MM.1S (cell line): ENCODE data around the gene MRPL17.

Source experiments
- DNase-seq: peaks from one replicate; pipeline ENCODE4 v3.0.0-alpha.2; 2015
- H2AFZ ChIP-seq: fragments of 300-600 bp; sonication (generic); 2 replicates; pipeline ENCODE4 v1.6.0; 2016; ENCODE audit warnings: antibody characterized with exemption, low read length
- H3F3A ChIP-seq: fragments of 300-600 bp; sonication (generic); 2 replicates; pipeline ENCODE4 v1.6.1; 2016; ENCODE audit warnings: mild to moderate bottlenecking, antibody characterized with exemption, low read length, moderate library complexity, mixed read lengths; ENCODE audit not compliant: insufficient read depth
- H3K27ac ChIP-seq: fragments of 300-600 bp; sonication (generic); 2 replicates; pipeline ENCODE4 v1.5.1; 2016; ENCODE audit warnings: mild to moderate bottlenecking, low read length
- H3K27me3 ChIP-seq: fragments of 300-600 bp; sonication (generic); replicated peaks from 2 replicates; pipeline ENCODE4 v1.6.0; 2016; ENCODE audit warnings: low read length; ENCODE audit not compliant: insufficient read depth
- H3K36me3 ChIP-seq: fragments of 300-600 bp; sonication (generic); replicated peaks from 2 replicates; pipeline ENCODE4 v1.6.1; 2016; ENCODE audit warnings: mild to moderate bottlenecking, low read length, mixed read lengths; ENCODE audit not compliant: insufficient read depth
- H3K4me1 ChIP-seq: fragments of 300-600 bp; sonication (generic); 2 replicates; pipeline ENCODE4 v1.6.1; 2016; ENCODE audit warnings: low read length, mixed read lengths
- H3K4me2 ChIP-seq: fragments of 300-600 bp; sonication (generic); 2 replicates; pipeline ENCODE4 v1.6.0; 2016; ENCODE audit warnings: low read depth, low read length
- H3K4me3 ChIP-seq: fragments of 300-600 bp; sonication (generic); 2 replicates; pipeline ENCODE4 v1.5.1; 2016; ENCODE audit warnings: low read length, mixed read lengths
- H3K79me2 ChIP-seq: fragments of 300-600 bp; sonication (generic); 2 replicates; pipeline ENCODE4 v1.6.1; 2016; ENCODE audit warnings: mixed run types, low read length, mixed read lengths
- H3K9ac ChIP-seq: fragments of 300-600 bp; sonication (generic); 2 replicates; pipeline ENCODE4 v1.6.1; 2016; ENCODE audit warnings: low read length, mixed read lengths
- H3K9me2 ChIP-seq: fragments of 300-600 bp; sonication (generic); replicated peaks from 2 replicates; pipeline ENCODE4 v1.6.1; 2016; ENCODE audit warnings: mild to moderate bottlenecking, low read length, mixed read lengths; ENCODE audit not compliant: insufficient read depth
- H3K9me3 ChIP-seq: fragments of 300-600 bp; sonication (generic); replicated peaks from 2 replicates; pipeline ENCODE4 v1.6.1; 2016; ENCODE audit warnings: mild to moderate bottlenecking, low read length, mixed read lengths; ENCODE audit not compliant: insufficient read depth
- H4K20me1 ChIP-seq: fragments of 300-600 bp; sonication (generic); 2 replicates; pipeline ENCODE4 v1.6.1; 2016; ENCODE audit warnings: mild to moderate bottlenecking, low read length, moderate library complexity, mixed read lengths; ENCODE audit not compliant: insufficient read depth
- EZH2 ChIP-seq: fragments of 300-600 bp; sonication (generic); optimal IDR thresholded peaks from 2 replicates; pipeline ENCODE3; 2017; ENCODE audit warnings: low read depth, mild to moderate bottlenecking, antibody characterized with exemption, low read length, mixed read lengths
- EZH2phosphoT487 ChIP-seq: fragments of 300-600 bp; sonication (generic); IDR thresholded peaks from 2 replicates; pipeline ENCODE4 v1.6.1; 2018; ENCODE audit warnings: antibody characterized with exemption, low read length
- TF ChIP-seq, protein P1 (sequence below): fragments of 300-600 bp; sonication (generic); IDR thresholded peaks from 2 replicates; pipeline ENCODE4 v1.5.1; 2016; ENCODE audit warnings: antibody characterized with exemption, low read length, mixed read lengths

The MRPL17 gene

DNA sequence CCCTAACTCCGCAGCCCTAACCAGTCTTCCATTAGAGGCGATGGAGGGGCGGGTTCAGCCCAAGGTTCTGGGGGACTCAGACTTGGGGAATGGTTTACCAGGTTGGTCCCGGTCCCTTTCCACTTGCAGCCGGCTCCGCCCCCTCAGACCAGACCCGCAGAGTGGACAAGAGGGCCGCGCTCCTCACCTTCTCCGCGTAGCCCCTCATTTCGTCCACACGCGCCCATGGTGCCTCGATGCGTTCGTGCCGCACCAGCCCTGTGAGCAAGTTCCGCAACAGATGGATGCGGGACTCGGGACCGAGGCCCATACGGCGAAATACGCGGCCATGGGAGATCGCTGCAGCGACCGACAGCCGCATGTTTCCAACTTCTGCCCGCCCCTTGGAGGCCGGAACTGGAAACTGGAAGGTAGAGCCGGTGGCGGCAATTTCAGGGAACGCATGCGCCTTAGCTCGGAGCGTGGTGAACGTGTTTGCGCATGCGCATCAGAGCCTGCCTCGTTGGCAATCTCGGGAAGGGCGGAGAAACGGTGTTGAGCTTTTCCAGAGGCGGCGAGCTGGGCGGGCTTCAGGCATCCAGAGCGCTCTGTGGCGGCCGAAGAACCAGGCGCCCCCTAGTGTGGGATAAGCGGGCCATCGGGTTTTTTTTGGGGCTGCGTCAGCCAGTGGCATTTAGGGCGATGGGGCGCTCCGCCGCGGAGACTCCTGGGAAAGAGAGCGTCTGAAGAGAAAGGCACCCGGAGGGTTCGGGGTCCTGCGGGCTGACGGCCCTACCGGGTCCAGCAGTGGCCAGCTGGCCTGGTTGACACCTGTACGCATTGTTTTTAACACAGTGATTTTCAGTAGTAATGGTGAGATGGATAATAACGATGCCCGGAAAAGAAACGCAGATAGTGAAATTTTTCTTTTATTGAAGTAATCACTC is at the start of gene MRPL17:
MRPL17 (minus strand) TSS at position 405 of the 926 bp plus-strand sequence; CDS start at position 361, 44 bp downstream.
- Histone ChIP-seq H4K20me1 (no peaks in the 10 kb centered on the region), H3K27me3 (no peaks in the 10 kb centered on the region), H3F3A (no peaks in the 10 kb centered on the region; the same call in 1 of the 2 replicates), H3K27ac (peak within 1 kb of the TSS; percentile 63; the same call in 1 of the 2 replicates), H3K4me3 (peak within 1 kb of the TSS; percentile 98), H3K9me3 (no peaks in the 10 kb centered on the region), H3K4me2 (peak within 1 kb of the TSS; percentile 89), H3K9ac (peak within 1 kb of the TSS; percentile 93), H2AFZ (peak within 1 kb of the TSS; percentile 92), H3K9me2 (no peaks in the 10 kb centered on the region), H3K4me1 (0 out of 2 replicates have a peak, but pooled peaks cover 4% of the 10 kb centered on the region), H3K36me3 (0 out of 2 replicates have a peak, but pooled peaks cover 4% of the 10 kb centered on the region), H3K79me2 (peaks cover 24% of the 10 kb centered on the region)
- no peak for TF ChIP-seq EZH2phosphoT487
- TF ChIP-seq, protein P1, sequence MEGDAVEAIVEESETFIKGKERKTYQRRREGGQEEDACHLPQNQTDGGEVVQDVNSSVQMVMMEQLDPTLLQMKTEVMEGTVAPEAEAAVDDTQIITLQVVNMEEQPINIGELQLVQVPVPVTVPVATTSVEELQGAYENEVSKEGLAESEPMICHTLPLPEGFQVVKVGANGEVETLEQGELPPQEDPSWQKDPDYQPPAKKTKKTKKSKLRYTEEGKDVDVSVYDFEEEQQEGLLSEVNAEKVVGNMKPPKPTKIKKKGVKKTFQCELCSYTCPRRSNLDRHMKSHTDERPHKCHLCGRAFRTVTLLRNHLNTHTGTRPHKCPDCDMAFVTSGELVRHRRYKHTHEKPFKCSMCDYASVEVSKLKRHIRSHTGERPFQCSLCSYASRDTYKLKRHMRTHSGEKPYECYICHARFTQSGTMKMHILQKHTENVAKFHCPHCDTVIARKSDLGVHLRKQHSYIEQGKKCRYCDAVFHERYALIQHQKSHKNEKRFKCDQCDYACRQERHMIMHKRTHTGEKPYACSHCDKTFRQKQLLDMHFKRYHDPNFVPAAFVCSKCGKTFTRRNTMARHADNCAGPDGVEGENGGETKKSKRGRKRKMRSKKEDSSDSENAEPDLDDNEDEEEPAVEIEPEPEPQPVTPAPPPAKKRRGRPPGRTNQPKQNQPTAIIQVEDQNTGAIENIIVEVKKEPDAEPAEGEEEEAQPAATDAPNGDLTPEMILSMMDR: peak; percentile 71
- peak; percentile 99 for DNase-seq

DNA sequence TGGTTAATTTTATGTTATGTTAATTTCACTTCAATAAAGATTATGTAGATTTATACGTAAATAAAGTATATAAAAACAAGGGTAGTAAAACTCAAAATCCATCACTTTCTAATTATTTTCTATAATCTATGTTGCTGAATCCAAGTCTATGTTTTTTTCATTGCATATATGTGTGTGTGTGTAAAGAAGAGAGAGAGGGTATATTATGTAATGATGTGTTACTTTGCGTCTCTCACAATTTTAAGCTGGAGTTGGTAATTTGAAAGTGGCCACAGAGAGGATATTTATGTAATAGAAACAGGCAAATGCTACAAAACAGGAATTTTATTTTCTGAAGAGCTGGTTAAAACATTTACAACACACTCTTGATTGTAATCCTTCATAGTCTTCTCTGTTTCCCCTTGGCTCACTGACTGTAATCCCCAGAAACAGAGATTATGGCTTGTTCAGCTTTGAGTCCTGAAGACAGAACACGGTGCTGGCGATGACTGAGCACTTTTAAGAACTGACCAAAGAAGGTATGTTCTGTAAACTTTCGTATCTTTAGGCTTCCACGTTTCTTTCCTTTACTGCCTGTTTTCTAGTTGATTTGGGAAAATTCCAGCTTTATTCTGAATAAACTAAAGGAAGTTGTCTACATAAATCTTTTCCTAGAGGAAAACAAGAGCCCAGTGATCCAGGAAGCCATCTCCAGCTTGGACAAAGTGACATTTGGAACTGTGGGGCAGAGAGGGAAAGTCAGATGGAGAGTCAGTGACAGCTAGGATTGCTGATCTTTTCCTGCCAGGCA is 45.0 kb upstream of the MRPL17 start:
- H2AFZ ChIP-seq: no peak overlapping the region
- peaks cover 31% of the 10 kb centered on the region for H3K79me2 ChIP-seq
- no peaks in the 10 kb centered on the region for H3K27me3 ChIP-seq
- H3K36me3 ChIP-seq: no peaks in the 10 kb centered on the region
- H3F3A ChIP-seq: no peaks in the 10 kb centered on the region
- H3K4me1 ChIP-seq: no peaks in the 10 kb centered on the region
- H3K9ac ChIP-seq: no peak overlapping the region
- H3K27ac ChIP-seq: no peak overlapping the region
- no peak overlapping the region for H3K4me2 ChIP-seq
- TF ChIP-seq, protein P1: no peak
- TF ChIP-seq EZH2: no peak
- no peak for TF ChIP-seq EZH2phosphoT487
- H3K4me3 ChIP-seq: no peak overlapping the region
- no peaks in the 10 kb centered on the region for H4K20me1 ChIP-seq
- H3K9me2 ChIP-seq: no peaks in the 10 kb centered on the region
- no peaks in the 10 kb centered on the region for H3K9me3 ChIP-seq
- DNase-seq: no peak

DNA sequence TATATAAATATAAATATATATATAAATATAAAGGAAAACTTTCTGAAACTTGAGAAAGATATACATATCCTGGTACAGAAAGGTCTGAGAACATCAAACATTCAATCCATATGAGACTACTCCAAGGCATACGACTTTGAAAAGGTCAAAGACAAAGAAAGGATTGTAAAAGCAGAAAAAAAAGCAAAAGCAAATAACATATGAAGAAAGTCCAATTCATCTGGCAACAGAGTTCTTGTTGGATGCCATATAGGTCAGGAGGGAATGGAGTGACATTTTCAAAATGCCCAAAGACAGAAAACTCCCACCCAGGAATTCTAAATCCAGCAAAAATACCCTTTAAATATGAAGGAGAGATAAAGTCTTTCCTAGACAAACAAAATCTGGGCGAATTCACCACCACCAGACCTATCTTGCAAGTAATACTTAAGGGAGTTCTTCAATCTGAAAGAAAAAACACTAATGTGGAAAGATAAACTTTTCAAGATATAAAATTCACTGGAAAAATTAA is 42.3 kb upstream of the MRPL17 start:
- H3K79me2 ChIP-seq: peaks cover 37% of the 10 kb centered on the region
- DNase-seq: no peak

More for the DNA sequence above, 42.3 kb upstream of the MRPL17 start:
- Histone ChIP-seq H3K27ac (no peak overlapping the region), H3F3A (no peaks in the 10 kb centered on the region), H4K20me1 (no peaks in the 10 kb centered on the region), H2AFZ (no peak overlapping the region), H3K4me3 (no peak overlapping the region), H3K9me2 (no peaks in the 10 kb centered on the region), H3K4me2 (no peak overlapping the region), H3K9me3 (no peaks in the 10 kb centered on the region), H3K36me3 (0 out of 2 replicates have a peak, but pooled peaks cover 8% of the 10 kb centered on the region), H3K27me3 (no peaks in the 10 kb centered on the region), H3K9ac (no peak overlapping the region), H3K4me1 (no peaks in the 10 kb centered on the region)
- no peak for TF ChIP-seq EZH2phosphoT487
- TF ChIP-seq EZH2: no peak
- TF ChIP-seq, protein P1: no peak
